Liver (tissue), 9 donors: ENCODE measurements around the gene NEAT1. TPM values are rescaled to one million over a fixed set of nuclear protein-coding genes. Genes with fewer than 3 reads are reported as not detected.

Experiments used
- DNase-seq: peaks from one replicate; pipeline ENCODE4 v3.0.0-alpha.2; 2017; ENCODE audit warnings: low spot score
- H3K27ac ChIP-seq, 2 donors: one replicate each; pipeline ENCODE4 v1.7.0; 2013; ENCODE audit warnings: inconsistent platforms in 2 of 2, low read length in 2 of 2, control low read depth in 1 of 2, low read depth in 1 of 2, mild to moderate bottlenecking in 1 of 2
- H3K27me3 ChIP-seq, 4 donors: one replicate each; pipeline versions ENCODE4 v1.6.1 to v1.7.0; 2013; ENCODE audit warnings: low read length in 3 of 4, inconsistent platforms in 1 of 4, mild to moderate bottlenecking in 1 of 4, moderate library complexity in 1 of 4; ENCODE audit not compliant: control insufficient read depth in 4 of 4, insufficient read depth in 4 of 4
- H3K36me3 ChIP-seq, 4 donors: one replicate each; pipeline versions ENCODE4 v1.6.1 to v1.7.0; 2013; ENCODE audit warnings: low read length in 3 of 4, mild to moderate bottlenecking in 3 of 4, low read depth in 1 of 4, moderate library complexity in 1 of 4; ENCODE audit not compliant: control insufficient read depth in 4 of 4, insufficient read depth in 3 of 4
- H3K4me1 ChIP-seq, 4 donors: one replicate each; pipeline versions ENCODE4 v1.6.1 to v1.7.0; 2013; ENCODE audit warnings: low read length in 3 of 4, mild to moderate bottlenecking in 3 of 4, moderate library complexity in 1 of 4; ENCODE audit not compliant: control insufficient read depth in 4 of 4, insufficient read depth in 4 of 4
- H3K4me3 ChIP-seq, 3 donors: one replicate each; pipeline versions ENCODE4 v1.6.1 to v1.7.0; 2013; ENCODE audit warnings: low read length in 3 of 3, control low read depth in 1 of 3, low read depth in 1 of 3, mild to moderate bottlenecking in 1 of 3
- H3K9ac ChIP-seq, 2 donors: one replicate each; pipeline ENCODE4 v1.7.0; 2013; ENCODE audit warnings: low read length in 2 of 2, mild to moderate bottlenecking in 2 of 2, moderate library complexity in 2 of 2, control low read depth in 1 of 2, low read depth in 1 of 2
- H3K9me3 ChIP-seq, 4 donors: one replicate each; pipeline versions ENCODE4 v1.6.1 to v1.7.0; 2013; ENCODE audit warnings: low read length in 3 of 4; ENCODE audit not compliant: control insufficient read depth in 4 of 4
- CTCF ChIP-seq: fragments of 150-350 bp; IDR thresholded peaks from 2 replicates; pipeline ENCODE4 v1.5.1; 2017; ENCODE audit warnings: improper control_type of control experiment, low read depth, low read length; ENCODE audit not compliant: missing input control
- EGR1 ChIP-seq, 2 donors: IDR thresholded peaks; 2 replicates each; pipeline ENCODE4 v1.6.1; 2016 to 2018; ENCODE audit warnings: antibody characterized with exemption in 2 of 2, low read depth in 2 of 2
- FOXA1 ChIP-seq: IDR thresholded peaks from 2 replicates; pipeline ENCODE4 v1.6.1; 2016; ENCODE audit warnings: antibody characterized with exemption
- FOXA2 ChIP-seq: IDR thresholded peaks from 2 replicates; pipeline ENCODE4 v1.6.1; 2016; ENCODE audit warnings: antibody characterized with exemption
- GABPA ChIP-seq, 2 donors: IDR thresholded peaks in 1 of 2; conservative IDR thresholded peaks in 1 of 2; 2 replicates each; pipeline ENCODE4 v1.6.1; 2016; ENCODE audit warnings: antibody characterized with exemption in 2 of 2, mild to moderate bottlenecking in 1 of 2, moderate library complexity in 1 of 2
- HNF4A ChIP-seq, 2 donors: conservative IDR thresholded peaks; 2 replicates each; pipeline ENCODE4 v1.6.1; 2016; ENCODE audit warnings: antibody characterized with exemption in 2 of 2, mild to moderate bottlenecking in 2 of 2
- HNF4G ChIP-seq: IDR thresholded peaks from 2 replicates; pipeline ENCODE4 v1.6.1; 2016; ENCODE audit warnings: antibody characterized with exemption
- JUND ChIP-seq, 2 donors: IDR thresholded peaks; 2 replicates each; pipeline ENCODE4 v1.6.1; 2016; ENCODE audit warnings: antibody characterized with exemption in 2 of 2
- MAX ChIP-seq: IDR thresholded peaks from 2 replicates; pipeline ENCODE4 v1.6.1; 2016; ENCODE audit warnings: antibody characterized with exemption
- NR2F2 ChIP-seq: IDR thresholded peaks from 2 replicates; pipeline ENCODE4 v1.6.1; 2016; ENCODE audit warnings: antibody characterized with exemption
- RAD21 ChIP-seq, 2 donors: IDR thresholded peaks; 2 replicates each; pipeline ENCODE4 v1.6.1; 2016; ENCODE audit warnings: antibody characterized with exemption in 2 of 2, mild to moderate bottlenecking in 2 of 2
- REST ChIP-seq: IDR thresholded peaks from 2 replicates; pipeline ENCODE4 v1.6.1; 2016; ENCODE audit warnings: antibody characterized with exemption, mild to moderate bottlenecking
- RXRA ChIP-seq, 2 donors: IDR thresholded peaks; 2 replicates each; pipeline ENCODE4 v1.6.1; 2017 to 2018; ENCODE audit warnings: antibody characterized with exemption in 2 of 2, mild to moderate bottlenecking in 1 of 2
- SP1 ChIP-seq: IDR thresholded peaks from 2 replicates; pipeline ENCODE4 v1.6.1; 2018; ENCODE audit warnings: antibody characterized with exemption, mild to moderate bottlenecking
- YY1 ChIP-seq: IDR thresholded peaks from 2 replicates; pipeline ENCODE4 v1.6.1; 2016; ENCODE audit warnings: antibody characterized with exemption, mild to moderate bottlenecking
- ZBTB33 ChIP-seq: IDR thresholded peaks from 2 replicates; pipeline ENCODE4 v1.6.1; 2016; ENCODE audit warnings: antibody characterized with exemption
- WGBS: extraction: QIAGEN DNeasy Blood & Tissue Kit; methylation state at CpG from one replicate; pipeline ENCODE4 v1.1.7; 2013; 5-methylcytosine and 5-hydroxymethylcytosine counted together
- polyA plus RNA-seq, 2 donors: library from polyadenylated mRNA; stranded (reverse) in 1 of 2; unstranded in 1 of 2; fragments of 200-250 nt in 1 of 2; fragments of >200 nt in 1 of 2; fragmentation: Nextera tagmentation in 1 of 2; extraction: Ambion mirVana in 1 of 2; gene quantifications; one replicate each; pipeline versions ENCODE4 v1.2.1 to v1.2.3, GENCODE V29; 2013 to 2015
- total RNA-seq, 2 donors: library from RNA; depleted of rRNA; stranded (reverse); fragments of >200 nt; gene quantifications; one replicate each; pipeline ENCODE4 v1.2.3, GENCODE V29; 2014
- donor health status: healthy.
- donor health status: healthy.
- donor health status: healthy.
- donor health status: healthy.
- donor health status: healthy.

NEAT1 gene
- total and polyA plus RNA-seq, 4 donors: 29.6 to 1,968 (median 80.8) TPM

GRCh38 chr11:65390996-65391395, 31.6 kb upstream of the NEAT1 start (continued):
- no peak for TF ChIP-seq GABPA (IDR thresholded peaks at IDR 0.05 in 1 of 2, conservative IDR thresholded peaks at IDR 0.05 in 1 of 2)

GRCh38 chr11:65392186-65392829, 30.3 kb upstream of the NEAT1 start:
- H3K4me1 ChIP-seq: peaks cover 0 to 1% (median under 1%) of the 10 kb centered on the region in 4 donors
- no peak for DNase-seq
- no peak overlapping the region for H3K27ac ChIP-seq
- WGBS: 85% methylated on average over 13 of the region's 13 CpGs
- TF ChIP-seq RAD21 (IDR thresholded peaks at IDR 0.05) (no peak), NR2F2 (no peak), SP1 (no peak), YY1 (no peak), JUND (IDR thresholded peaks at IDR 0.05) (no peak), FOXA1 (no peak), EGR1 (IDR thresholded peaks at IDR 0.05; ENCODE audit: low read depth in 2 of 2) (no peak), FOXA2 (no peak), HNF4A (conservative IDR thresholded peaks at IDR 0.05) (no peak), ZBTB33 (no peak), MAX (no peak), HNF4G (no peak), CTCF (no peak)
- no peaks in the 10 kb centered on the region for H3K27me3 ChIP-seq
- H3K36me3 ChIP-seq: peaks cover 0 to 15% (median 2%) of the 10 kb centered on the region in 4 donors
- no peak overlapping the region for H3K4me3 ChIP-seq
- no peaks in the 10 kb centered on the region for H3K9me3 ChIP-seq
- H3K9ac ChIP-seq: no peak overlapping the region

GRCh38 chr11:65392899-65393298, 29.7 kb upstream of the NEAT1 start:
- TF ChIP-seq HNF4A (conservative IDR thresholded peaks at IDR 0.05): no peak
- TF ChIP-seq FOXA2: no peak
- TF ChIP-seq ZBTB33: no peak
- TF ChIP-seq YY1: no peak
- no peak for TF ChIP-seq JUND (IDR thresholded peaks at IDR 0.05)
- TF ChIP-seq NR2F2: no peak
- no peak for TF ChIP-seq EGR1 (IDR thresholded peaks at IDR 0.05; ENCODE audit: low read depth in 2 of 2)
- no peak for TF ChIP-seq SP1
- TF ChIP-seq MAX: no peak
- TF ChIP-seq RAD21 (IDR thresholded peaks at IDR 0.05): no peak
- no peak for TF ChIP-seq RXRA (IDR thresholded peaks at IDR 0.05)
- TF ChIP-seq HNF4G: no peak
- TF ChIP-seq CTCF: no peak
- TF ChIP-seq REST: no peak
- no peak for TF ChIP-seq GABPA (IDR thresholded peaks at IDR 0.05 in 1 of 2, conservative IDR thresholded peaks at IDR 0.05 in 1 of 2)
- H3K27me3 ChIP-seq: no peaks in the 10 kb centered on the region
- DNase-seq: no peak
- no peaks in the 10 kb centered on the region for H3K9me3 ChIP-seq
- H3K36me3 ChIP-seq: peaks cover 0 to 17% (median 3%) of the 10 kb centered on the region in 4 donors
- 89% methylated on average over 5 of the region's 5 CpGs for WGBS
- no peak overlapping the region for H3K9ac ChIP-seq
- H3K4me1 ChIP-seq: no peaks in the 10 kb centered on the region
- no peak overlapping the region for H3K27ac ChIP-seq
- no peak overlapping the region for H3K4me3 ChIP-seq
